SH-SY5Y (cell line): ENCODE results near the gene ANKRD52.

ENCODE experiments used
- GATA2 ChIP-seq: IDR thresholded peaks from 2 replicates; pipeline ENCODE4 v1.6.1; 2011; ENCODE audit warnings: mild to moderate bottlenecking, low read depth, low read length
- GATA3 ChIP-seq: IDR thresholded peaks from 2 replicates; pipeline ENCODE4 v1.6.1; 2011; ENCODE audit warnings: low read depth, mild to moderate bottlenecking, low read length, moderate library complexity

The ANKRD52 gene

GRCh38 chr12:56286044-56286830 lies 28.1 kb upstream of the ANKRD52 start:
- TF ChIP-seq GATA2 = no peak
- no peak for TF ChIP-seq GATA3

DNA sequence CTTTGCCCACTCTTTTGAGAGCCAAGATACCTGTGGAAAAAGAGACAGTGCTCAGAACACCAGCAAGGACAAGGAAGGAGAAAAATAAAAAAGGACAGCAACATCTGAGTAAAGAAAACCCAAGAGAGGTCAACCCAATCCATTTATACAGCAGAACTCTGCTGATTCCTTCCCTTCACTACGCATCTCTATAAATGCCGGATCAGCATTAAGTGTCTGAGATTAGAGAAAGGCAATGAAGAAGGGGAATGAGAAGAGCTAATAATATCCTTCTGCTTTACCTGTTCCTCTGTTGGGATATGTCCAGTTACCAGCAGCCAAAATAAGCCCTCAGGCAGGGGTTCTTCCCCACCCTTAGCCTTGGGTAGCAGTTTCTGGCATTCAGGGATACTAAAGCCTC lies 24.4 kb upstream of the ANKRD52 start:
- TF ChIP-seq GATA2 (no peak), GATA3 (no peak)

DNA sequence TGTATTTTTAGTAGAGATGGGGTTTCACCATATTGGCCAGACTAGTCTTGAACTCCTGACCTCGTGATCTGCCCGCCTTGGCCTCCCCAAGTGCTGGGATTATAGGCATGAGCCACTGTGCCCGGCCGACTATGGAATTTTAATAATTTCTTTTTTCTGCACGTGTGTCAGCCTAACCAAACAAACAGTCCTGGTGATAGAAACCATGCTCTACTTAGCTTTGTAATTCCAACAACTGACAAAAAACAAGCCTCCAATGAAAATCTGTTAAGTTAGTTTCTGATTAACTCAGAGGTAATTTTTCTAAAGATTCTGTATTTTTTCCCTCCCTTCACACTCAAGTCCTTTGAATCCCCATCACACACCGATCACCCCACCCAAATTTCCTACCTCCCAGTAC lies 23.8 kb upstream of the ANKRD52 start:
- TF ChIP-seq GATA3 = no peak
- TF ChIP-seq GATA2 = no peak

DNA sequence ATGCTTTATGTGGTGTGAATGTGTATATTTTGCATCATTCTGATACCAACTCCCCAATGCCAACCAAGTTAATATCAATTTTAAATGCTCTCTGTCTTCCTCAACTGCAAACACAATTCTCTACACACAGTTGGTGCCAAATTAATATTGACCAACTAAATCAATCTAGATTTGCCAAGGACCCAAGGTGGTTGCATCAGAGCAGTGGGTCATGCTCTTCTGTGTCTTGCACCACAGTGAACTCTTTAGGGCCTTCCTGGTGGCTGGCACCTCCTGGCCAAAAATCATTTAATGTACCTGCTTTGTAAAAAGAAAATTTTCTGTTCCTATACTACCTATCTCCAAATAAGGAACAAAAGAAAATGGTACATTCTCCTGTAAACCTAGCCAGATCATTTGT lies 22.7 kb upstream of the ANKRD52 start:
- TF ChIP-seq GATA3 (no peak), GATA2 (no peak)

DNA sequence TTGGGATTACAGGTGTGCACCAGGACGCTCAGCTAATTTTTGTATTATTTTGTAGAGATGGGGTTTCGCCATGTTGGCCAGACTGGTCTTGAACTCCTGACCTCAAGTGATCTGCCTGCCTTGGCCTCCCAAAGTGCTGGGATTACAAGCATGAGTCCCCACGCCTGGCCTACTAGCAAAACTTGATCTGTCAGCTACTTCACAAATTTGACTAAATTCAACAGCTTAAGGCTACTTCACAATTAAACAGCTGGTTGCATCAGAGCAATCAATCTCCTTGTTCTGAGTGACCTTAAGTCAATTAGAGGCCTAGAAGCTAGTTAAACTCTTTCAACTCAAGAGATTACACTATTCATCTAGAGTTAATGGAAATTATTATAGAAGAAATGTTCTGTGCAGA lies 20.7 kb upstream of the ANKRD52 start:
- TF ChIP-seq GATA3 (no peak), GATA2 (no peak)

- TF ChIP-seq GATA2 = no peak
- no peak for TF ChIP-seq GATA3
Observed at GRCh38 chr12:56274299-56274698, 16.1 kb upstream of the ANKRD52 start.

- TF ChIP-seq GATA2 (no peak), GATA3 (no peak)
Observed at GRCh38 chr12:56271031-56271430, 12.8 kb upstream of the ANKRD52 start.

- no peak for TF ChIP-seq GATA3
- TF ChIP-seq GATA2 = no peak
Observed at GRCh38 chr12:56267443-56268071, 9.4 kb upstream of the ANKRD52 start.

DNA sequence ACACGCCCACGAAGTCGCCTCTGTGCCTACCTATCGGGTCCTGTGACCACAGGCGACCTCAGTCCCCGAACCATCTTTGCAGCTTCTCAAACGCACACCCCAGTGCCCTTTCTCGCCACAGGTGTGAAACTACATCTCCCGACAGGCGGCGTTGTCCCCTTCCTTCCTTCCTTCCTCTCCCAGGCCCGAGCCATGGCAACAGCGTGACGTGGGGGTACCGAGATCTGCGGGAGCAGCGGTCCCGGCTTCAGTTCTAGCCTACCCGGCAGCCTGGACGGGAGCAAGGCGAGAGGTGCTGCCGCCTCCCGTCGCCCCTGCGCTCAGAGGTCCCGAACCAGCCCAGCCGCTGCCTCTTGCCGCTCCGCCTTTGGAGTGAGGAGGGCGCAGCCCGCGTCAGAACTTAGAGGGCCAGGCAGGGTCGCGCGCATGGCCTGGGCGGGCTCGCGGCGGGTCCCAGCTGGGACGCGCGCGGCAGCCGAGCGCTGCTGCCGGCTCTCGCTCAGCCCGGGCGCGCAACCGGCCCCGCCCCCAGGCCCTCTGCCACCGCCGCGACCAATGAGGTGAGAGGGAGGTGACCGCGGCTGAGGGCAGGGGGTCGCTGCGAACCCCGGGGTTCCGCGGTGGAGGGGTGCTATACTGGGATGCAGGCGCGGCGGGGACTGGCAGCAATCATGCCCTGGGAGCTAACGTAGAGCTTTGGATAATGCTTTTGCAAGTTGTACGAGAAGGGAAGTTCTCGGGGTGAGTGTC lies 8.7 kb upstream of the ANKRD52 start, which contains the start of gene COQ10A:
Gene COQ10A (plus strand): TSS at position 250 of the 750 bp plus-strand sequence. CDS start 177 bp downstream, at position 427.
- TF ChIP-seq GATA2 = no peak
- no peak for TF ChIP-seq GATA3

- TF ChIP-seq GATA2 (no peak), GATA3 (no peak)
Observed at GRCh38 chr12:56261503-56262232, 3.5 kb upstream of the ANKRD52 start.

DNA sequence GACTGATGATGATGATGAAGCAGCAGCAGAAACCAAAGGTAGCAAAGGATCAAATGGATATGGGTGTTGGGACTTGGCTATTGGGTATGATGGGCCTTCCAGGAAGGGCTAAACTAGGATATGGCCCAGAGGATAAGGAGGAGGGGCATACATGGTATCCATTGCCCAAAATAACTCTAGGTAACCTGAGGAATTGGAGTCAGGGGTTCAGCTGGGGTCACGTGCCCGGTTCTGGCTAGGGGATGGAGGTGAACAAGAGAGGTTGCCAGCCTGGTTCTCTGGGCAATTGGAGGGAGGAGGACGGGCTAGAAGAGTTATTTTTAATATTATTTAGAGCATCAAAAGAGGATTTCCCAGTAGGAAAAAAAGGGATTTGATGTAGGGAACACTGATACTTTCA lies 2.7 kb upstream of the ANKRD52 start:
- no peak for TF ChIP-seq GATA3
- no peak for TF ChIP-seq GATA2

- TF ChIP-seq GATA2 (no peak), GATA3 (no peak)
Observed at GRCh38 chr12:56260380-56260779, 2.2 kb upstream of the ANKRD52 start.

- TF ChIP-seq GATA3 (no peak), GATA2 (no peak)
Observed at GRCh38 chr12:56258820-56259183, 618 bp upstream of the ANKRD52 start.
